Stimulated activated naive CD8-positive, alpha-beta T cell treated with anti-CD3 and anti-CD28 coated beads, Interleukin-15, Interleukin-2, amounts not matched to agents 100 U/mL and 50 U/mL, for 24 hours (primary cell): ENCODE data around the gene LYPD1.
"Not testable (repeated sequence)": the region's sequence is repeated elsewhere in the genome, so short reads cannot be mapped to it uniquely, and the experiment has no call there.

Experiments
- ATAC-seq: fragments of 150-1000 bp; cut with Tn5 transposase; one replicate; pipeline ENCODE4 v1.10.0; 2021
- DNase-seq: peaks from one replicate; pipeline ENCODE4 v3.0.0; 2021

The LYPD1 gene, protein sequence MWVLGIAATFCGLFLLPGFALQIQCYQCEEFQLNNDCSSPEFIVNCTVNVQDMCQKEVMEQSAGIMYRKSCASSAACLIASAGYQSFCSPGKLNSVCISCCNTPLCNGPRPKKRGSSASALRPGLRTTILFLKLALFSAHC

DNA sequence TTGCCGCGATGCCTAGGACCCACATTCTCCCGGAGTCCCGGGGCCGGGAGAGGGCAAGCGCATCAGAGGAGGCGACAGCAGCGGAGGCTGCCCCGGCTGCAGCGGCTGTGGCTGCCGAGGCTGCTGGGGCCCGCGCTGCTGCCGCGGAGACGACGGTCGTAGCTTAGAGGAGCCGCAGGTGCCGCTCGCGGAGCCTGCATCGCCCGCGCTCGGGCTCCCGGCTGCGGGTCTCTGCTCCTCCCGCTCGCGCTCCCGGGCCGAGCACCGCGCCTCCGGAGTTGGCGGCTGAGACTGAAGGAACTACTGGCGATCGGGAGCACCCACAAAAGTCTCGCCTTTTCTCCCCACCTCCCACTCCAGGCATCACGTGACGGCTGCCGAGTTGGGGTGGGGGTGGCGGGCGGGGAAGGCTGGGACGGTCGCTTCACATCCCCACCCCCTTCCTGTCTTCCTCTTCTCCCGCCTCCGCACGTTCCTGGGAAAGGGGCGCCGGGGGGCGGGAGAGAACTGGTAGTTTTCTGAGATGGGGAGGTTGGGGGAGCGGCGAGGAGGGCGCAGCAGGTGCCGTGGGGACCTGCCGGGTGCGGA is at the start of gene LYPD1:
Gene LYPD1, minus strand, starts transcription at position 298 of the 588 bp plus-strand sequence. Its CDS starts 273 bp downstream, at position 25.
- DNase-seq (no peak), ATAC-seq (no peak)

DNA sequence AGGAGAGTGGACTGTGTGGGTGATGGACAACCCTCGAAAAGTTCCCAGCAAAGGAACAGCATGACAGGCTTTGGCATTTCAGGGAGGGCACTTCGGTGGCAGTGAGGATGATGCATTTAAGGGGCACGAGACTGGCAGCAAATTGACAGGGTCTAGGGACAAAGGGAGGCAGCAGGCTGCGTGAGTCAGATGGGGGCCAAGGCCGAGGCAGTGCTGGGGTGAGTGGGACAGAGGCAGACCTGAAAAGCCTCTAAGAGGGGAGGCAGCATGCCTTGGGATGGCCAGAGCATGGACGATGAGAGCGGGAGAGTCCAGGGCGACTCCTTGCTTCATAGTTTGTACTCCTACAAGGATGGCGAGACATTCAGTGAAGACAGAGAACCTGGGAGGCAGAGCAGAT is 49.5 kb upstream of the LYPD1 start:
- no peak for ATAC-seq
- DNase-seq = no peak

DNA sequence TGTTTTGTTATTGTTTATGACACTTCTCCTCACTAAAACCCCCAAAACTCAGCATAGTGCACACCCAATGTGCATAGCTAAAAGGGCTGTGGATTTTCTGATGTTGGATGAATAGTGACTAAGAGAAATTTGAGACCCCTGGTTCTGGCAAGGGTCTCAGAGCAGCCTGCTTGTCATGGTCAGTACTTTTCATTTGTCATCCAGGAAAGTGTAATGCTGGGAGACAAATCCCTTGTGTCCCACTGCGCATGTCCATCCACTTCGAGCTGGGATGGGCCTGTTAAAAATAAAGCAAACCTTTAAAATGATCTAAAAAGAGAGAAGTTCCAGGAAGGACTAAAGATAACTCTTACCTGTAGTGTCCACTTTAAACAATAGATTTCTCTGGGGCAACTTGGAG is 46.9 kb upstream of the LYPD1 start:
- no peak for ATAC-seq

DNA sequence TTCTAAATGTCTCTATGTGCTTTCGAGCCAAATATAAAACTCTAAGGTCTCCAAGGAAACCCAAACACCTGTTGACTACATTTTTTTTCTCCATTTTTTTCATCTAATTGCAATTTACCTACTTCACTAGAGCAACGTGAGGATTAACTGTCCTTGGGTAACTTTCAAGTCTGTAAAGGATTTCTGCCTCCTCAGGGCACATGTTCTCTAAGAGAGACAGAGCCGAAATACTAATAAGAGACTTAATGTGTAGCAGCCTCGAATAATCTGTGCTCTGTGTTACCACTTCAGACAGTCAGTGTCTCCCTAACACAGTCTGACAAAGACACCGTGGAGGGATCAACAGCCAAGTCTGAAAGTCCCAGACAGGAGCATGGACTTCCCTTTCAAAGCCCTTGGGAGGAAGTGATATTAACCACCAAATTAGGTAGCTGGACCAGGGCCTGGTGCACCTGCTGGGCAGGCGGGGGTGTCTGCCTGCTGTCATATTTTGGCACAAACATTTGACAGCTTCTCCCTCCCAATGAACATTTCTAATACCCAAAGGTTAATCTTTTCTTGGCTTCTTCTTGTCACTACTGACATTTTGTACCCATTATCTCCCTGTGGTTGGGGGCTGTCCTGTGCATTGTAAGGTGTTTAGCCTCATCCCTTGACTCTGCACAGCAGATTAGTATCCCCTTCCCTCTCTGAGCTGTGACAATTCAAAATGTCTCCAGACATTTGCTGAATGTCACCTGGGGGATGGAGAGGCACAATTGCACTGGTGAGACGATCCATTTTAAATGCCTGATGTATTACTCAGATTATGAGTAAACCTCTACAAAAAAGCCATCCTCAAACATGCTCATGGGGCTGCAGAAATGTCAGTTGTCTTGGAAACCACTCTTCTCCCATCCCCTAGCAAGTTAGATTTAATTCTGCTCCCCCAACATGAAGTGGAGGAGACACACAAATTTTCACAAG is 45.7 kb upstream of the LYPD1 start:
- DNase-seq = no peak
- no peak for ATAC-seq

More for the DNA sequence above, 46.9 kb upstream of the LYPD1 start:
- no peak for DNase-seq

DNA sequence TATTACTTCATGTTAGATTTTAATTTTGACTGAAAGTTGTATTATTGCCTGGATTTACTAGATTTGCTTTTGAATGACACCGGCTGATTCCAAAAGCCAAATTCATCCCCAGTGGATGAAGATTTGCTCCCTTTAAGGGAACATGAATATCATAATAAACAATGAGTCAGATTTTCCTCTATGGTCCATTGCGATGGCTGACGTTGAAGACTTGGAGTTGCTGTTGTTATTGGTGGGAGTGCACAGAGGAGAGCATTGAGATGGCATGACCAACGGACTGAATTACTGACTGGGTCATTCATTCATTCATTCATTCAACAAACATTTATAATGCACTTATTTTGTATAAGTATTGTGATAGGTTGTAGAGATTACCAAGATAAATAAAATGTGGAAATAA is 33.4 kb upstream of the LYPD1 start:
- ATAC-seq (no peak), DNase-seq (no peak)

DNA sequence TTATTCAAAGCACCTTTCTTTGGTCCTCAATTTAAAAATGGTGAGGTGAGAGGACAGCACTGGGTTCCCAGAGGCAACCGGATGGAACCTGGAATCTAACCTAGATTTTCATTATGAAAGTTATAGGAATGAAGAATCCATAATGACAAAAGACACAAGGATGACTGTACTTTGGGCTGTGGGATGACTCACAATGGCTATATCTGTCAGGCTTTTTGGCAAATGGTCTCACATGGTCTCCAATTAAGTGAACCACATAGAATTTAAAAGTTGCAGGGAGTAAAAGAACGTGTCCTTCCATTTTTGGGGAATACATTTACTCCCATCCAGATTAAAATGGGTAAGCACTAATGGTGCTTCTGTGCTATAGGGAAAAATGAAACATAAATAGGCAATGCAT is 31.8 kb upstream of the LYPD1 start:
- DNase-seq = no peak
- no peak for ATAC-seq

DNA sequence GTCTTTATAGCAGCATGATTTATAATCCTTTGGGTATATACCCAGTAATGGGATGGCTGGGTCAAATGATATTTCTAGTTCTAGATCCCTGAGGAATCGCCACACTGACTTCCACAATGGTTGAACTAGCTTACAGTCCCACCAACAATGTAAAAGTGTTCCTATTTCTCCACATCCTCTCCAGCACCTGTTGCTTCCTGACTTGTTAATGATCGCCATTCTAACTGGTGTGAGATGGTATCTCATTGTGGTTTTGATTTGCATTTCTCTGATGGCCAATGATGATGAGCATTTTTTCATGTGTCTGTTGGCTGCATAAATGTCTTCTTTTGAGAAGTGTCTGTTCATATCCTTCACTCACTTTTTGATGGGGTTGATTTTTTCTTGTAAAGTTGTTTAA is 29.8 kb upstream of the LYPD1 start:
- ATAC-seq, DNase-seq: not testable (repeated sequence)

DNA sequence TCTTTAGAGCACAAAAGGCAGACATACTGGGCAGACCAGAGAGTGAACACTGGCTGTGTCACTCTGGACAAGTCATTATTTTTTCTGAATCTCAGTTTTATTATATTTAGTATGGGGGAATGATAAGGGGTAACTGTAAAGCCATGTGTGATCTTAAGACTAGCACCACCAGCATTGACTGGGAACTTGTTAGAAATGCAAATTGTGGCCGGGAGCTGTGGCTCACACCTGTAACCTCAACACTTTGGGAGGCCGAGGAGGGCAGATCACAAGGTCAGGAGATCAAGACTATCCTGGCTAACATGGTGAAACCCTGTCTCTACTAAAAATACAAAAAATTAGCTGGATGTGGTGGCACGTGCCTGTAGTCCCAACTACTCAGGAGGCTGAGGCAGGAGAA is 28.3 kb upstream of the LYPD1 start:
- not testable (repeated sequence) for DNase-seq, ATAC-seq

DNA sequence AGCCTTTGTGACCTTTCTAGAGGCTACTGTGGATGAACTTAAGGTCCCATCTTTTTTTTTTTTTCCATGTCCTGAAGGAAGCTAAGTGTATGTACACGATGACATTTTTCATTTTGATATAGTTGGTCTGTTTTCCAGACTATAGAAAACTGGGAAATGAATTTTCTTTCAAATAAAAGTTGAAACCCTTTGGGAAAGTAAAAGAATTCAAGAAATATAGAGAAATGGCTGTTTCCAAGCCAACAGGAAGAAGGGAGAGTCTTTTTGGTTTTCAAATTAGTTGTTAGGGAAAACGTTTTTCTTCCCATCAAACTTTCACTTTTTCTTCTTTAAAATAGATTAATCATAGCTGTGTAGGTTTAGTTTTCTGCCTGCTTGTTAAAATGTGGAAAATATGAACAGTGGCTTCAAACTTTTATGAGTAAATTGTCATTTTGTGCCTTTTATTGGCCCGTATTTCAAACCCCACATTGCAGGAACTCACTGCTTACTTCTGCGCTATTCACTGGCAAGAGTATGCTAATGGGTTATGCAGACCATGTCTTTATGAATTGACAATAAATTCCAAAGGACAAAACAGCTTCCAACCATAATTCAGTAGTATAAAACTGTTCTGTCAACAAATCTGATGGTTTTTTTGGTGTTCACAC is 27.7 kb upstream of the LYPD1 start:
- DNase-seq (no peak), ATAC-seq (no peak)

DNA sequence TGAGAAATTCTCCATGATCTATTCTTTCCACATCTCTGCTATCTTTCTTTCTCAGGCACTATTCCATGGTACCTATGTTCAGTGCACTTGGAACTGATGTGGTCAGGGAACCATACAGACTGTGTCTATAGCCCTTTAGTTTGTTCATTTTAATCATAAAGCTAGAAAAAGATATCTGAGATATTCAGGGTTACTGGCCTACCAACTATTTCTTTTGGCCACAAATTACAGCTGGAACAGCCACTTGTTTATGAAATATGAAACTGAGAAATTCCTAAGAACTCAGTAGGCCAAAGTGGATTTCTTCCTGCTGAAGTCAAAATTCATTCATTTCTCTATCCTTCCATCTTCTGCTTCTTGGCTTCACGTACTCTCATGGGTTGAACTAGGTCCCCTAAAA is 22.8 kb upstream of the LYPD1 start:
- ATAC-seq = no peak
- no peak for DNase-seq

DNA sequence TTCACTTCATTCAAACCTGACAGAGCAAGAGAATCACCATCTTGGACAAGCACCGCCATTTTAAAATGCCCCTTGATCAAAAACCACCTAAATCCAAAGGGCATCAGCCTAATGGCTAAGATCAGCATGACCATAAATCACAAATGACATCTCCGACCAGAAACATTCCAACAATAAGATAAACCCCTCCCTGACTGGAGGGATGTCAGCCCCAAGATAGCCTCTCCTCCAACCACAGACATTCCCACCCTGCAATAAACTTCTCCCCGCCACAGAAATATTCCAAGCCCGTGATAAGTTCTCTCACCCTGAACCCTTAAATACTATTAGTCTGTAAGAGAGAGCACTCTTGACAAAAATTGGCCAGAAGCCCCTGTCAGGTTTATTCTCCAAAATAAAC is 21.6 kb upstream of the LYPD1 start:
- no peak for DNase-seq
- ATAC-seq = no peak

DNA sequence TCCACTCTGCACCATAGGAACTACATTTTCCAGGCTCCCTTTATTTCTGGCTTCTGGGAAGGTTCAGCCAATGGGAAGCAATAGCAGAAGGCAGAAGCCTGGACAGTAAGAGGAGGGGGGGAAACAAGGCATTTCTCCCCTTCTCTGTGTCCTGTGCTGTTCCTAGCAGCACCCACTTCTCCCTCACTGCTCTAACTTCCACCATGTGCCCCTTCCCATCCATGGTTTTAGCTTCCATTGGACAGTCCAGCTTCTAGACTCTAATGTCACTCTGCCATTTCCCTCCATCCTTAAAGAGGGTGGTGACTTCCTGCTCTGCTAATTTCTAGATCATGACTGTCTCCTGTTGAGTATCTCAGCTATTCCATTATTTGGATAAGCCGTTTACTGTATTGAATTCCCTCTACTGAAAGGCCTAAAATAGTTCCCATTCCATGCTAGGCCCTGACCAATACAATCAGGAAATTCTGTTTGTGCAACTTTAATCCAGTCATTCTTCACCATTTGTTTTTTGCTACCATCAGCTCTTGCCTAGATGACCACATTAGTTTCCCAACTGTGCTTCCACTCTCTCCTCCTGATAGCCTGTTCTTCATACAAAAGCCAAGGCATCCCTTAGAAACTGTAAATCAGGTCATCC is 20.8 kb upstream of the LYPD1 start:
- no peak for ATAC-seq
- no peak for DNase-seq

DNA sequence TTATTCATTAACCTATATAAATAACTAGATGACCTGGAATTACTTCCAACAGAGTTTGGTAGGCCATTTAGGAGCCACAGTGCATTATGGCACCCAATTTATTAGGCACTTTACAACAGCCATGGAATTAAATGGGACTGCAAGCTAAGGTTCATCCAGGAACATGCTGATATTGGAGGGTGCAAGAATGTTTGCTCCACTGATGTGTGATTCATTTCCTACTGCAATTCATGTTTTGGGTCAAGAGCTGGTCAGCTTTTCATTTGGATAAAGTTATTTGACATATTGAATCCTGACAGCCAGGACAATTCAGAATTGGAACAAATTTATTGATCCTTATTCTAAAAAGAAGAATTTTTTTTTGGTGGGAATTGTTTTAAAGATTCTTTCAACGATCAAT is 11.8 kb upstream of the LYPD1 start:
- ATAC-seq (no peak), DNase-seq (no peak)

DNA sequence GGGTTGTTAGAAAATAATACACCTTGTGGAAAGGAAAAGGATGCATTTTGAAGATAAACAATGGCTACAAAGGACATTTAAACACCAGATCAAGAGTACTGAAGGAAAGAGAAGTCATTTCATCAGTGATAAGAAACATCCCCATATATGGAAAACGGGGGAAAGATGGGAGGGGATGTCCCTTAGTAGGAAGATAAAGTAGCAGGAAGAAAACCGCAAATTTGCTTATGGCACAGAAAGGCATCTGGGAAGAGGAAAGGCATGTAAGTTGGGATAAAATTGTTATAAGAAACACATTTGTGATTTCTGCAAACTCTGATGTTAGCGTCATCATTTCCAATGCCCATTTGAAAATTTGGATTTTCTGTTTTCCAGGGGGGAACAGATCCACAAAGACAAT is 10.5 kb upstream of the LYPD1 start:
- no peak for DNase-seq
- no peak for ATAC-seq

DNA sequence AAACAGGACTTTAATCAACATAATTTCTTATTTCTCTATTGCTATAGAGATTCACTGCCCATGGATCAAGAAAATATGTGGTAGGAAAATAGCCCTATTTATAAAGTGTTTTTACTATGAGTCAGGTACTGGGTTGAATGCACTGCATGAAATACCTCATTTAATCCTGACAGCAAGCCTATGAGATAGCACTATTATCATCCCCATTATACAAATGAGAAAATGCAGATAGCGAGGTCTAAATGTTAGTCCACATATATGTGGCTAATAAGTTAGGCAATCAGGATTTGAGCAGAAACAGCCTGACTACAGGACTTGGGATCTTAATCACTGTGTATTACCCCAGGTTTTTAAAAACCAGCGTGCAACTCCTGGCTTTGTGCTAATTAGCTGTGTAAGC is 8.5 kb upstream of the LYPD1 start:
- DNase-seq = no peak
- ATAC-seq = no peak

DNA sequence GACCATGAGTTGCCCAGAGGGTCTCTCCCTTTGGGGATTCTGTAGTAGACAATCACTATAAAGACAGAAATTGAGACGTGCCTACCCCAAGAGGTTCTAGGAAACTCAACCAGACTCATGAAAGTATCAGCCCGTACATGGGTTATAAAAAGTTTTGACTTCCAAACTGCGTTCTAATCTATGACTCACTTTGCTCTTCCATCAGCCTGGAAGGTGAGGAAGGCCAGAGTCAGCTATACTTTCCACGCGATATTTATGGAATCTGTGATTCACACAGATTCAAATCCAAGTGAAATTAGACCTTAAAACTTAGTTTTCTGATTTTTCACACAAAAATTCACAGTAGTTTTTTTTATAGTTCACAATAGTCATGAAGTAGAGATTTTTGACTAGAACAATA is 7.7 kb upstream of the LYPD1 start:
- DNase-seq (no peak), ATAC-seq (no peak)

DNA sequence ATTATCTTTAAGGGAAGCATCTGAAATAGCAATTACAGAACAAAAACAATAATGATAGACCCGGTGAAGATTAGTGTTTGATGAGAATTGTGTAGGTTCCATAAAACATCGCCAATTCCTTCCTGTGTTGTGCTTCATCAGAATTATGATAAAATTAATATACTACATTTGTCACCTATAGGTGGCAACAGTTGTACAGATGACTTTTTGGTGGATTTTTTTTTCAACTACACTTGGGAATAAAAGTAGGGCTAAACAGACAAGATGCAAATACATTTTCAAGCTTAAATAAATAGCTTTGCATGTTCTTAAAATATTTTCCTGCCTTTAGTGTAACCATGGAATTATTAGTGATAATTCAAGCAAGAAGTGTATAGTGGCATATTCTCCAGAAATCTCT is 7.0 kb upstream of the LYPD1 start:
- DNase-seq (no peak), ATAC-seq (no peak)

DNA sequence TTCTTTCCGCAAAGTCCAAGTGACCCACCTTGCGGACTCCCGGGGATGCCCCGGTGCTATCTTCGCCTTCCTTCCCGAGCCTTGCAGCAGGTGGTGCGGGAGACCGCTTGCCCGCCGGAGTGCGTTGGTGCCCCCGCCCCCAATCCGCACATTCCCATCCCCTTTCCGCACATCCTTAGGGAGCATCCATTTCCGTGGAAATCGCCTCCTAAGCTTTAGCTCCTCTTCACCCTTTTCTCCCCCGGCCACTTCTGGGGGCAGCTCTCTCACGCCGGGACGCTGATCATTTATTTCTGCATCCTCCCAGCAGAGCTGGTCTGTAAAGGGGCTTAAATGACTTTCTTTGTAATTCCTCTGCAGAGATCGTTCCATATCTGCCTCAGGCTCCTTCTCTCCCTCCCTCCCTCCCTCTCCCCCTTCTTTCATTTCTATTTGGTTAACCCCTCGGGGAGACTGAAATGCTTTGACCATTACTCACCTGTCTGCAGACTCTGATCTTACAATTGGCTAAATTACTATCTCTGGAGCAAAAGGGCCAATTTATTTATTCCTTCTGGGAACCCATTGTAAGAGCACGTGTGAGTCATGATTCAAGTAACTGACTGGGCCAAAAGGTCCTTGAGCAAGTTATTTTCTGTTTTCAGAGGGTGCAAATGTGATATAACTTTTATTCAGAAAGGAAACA is 1.3 kb upstream of the LYPD1 start:
- ATAC-seq (no peak), DNase-seq (no peak)

DNA sequence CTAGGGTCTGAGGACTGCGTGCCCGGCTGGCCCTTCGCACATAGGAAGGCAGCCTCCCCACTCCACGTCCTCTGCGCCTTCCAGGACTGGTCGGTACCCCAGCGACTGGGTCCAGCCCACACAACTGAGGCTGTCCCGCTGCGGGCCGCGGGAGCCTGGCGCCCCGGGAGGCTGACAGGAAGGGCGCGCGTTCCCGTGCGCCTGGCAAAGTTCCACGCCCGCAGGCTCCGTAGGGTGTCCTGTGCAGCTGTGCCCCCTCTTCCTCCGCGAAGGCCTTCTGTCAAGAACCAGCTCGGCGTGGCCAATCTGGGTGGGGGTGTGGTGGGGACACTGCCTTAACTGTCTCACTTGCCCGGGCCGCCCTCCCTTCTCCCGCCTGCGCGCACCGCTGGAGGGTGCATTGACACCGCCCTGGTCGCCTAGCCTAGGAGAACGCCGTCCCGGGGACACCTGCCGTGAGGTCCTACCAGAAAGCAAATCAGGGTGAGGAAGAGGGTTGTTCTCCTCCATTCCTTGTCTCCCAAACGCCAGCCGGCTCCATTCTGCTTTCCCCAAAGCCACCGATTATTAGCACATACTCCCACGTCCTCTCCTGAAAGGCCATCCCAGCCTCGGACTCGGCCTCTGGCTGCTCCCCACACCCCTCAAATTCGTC is 618 bp upstream of the LYPD1 start:
- DNase-seq (no peak), ATAC-seq (no peak)

DNA sequence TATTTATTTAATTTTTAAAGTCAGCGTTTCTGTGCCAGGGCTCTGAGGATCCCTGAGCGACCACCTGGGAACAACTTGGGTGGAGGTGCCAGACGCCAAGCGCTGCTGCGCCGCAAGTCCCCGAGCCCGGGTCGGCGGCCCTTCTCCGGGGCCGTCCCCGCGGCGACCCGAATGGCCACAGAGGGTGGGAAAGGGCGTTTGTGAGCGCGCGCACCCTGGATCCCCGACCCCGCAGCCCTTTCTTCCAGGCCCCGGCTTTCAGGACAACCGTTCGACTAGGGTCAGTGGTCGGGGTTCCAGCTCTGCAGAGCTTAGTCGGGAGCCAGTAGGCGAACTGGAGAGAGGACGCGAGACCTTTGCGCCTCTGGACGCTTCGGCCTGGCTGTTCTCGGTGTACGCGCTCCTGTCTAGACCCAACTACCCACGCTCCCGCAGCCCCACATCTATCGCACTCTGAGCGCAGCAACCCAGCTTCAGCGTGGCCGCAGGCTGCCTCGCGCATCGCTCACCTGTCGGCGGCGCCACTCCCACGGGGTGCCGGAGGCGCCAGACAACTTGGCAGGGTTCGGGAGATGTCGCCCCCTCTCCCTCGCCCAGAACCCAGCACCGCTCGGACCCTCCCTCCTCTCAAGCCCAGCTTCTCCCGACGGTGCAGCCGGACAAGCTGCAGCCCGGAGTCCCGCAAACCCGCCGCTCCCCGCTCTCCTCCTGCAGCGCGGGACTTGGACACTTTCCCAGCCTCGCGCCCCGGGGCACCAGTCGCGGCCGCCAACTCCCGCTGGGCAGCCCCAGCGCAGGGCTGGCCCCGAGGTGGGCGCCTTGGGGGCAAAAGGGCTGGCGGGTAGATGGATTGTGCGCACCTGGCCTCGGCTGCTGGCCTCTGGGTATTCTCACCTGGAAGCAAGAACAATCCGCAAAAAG is 758 bp downstream of the LYPD1 start:
- ATAC-seq = no peak
- DNase-seq = no peak
